Kidney (tissue), 14 donors: ENCODE data around the gene SLC5A6. TPM values are rescaled to one million over a fixed set of nuclear protein-coding genes. Genes with fewer than 3 reads are reported as not detected.

Source experiments
- DNase-seq, 5 donors: peaks; one replicate each; pipeline ENCODE4 v3.0.0-alpha.2; 2013 to 2020
- FAIRE-seq: peaks from 2 replicates; lab custom pipeline; 2012; peaks lifted over from hg19 to GRCh38; lab: Jason Lieb, UNC
- H3K27ac ChIP-seq, 2 donors: one replicate each; pipeline ENCODE4 v1.7.0; 2013; ENCODE audit warnings: low read depth in 2 of 2, low read length in 2 of 2, inconsistent platforms in 1 of 2
- H3K27me3 ChIP-seq: one replicate; pipeline ENCODE4 v1.7.1; 2013; ENCODE audit warnings: low read length, inconsistent platforms; ENCODE audit not compliant: control insufficient read depth, insufficient read depth
- H3K36me3 ChIP-seq, 3 donors: one replicate each; pipeline versions ENCODE4 v1.7.0 to v1.7.1; 2013; ENCODE audit warnings: low read length in 3 of 3, control low read depth in 1 of 3, inconsistent platforms in 1 of 3; ENCODE audit not compliant: insufficient read depth in 3 of 3, control insufficient read depth in 2 of 3
- H3K4me1 ChIP-seq, 3 donors: one replicate each; pipeline versions ENCODE4 v1.7.0 to v1.7.1; 2013; ENCODE audit warnings: low read length in 3 of 3, inconsistent platforms in 1 of 3, low read depth in 1 of 3; ENCODE audit not compliant: control insufficient read depth in 2 of 3, insufficient read depth in 2 of 3
- H3K4me3 ChIP-seq, 3 donors: one replicate each; pipeline versions ENCODE4 v1.7.0 to v1.8.1; 2013; ENCODE audit warnings: low read length in 3 of 3, control low read depth in 1 of 3, inconsistent platforms in 1 of 3
- H3K9ac ChIP-seq, 3 donors: one replicate each; pipeline versions ENCODE4 v1.7.0 to v1.7.1; 2013; ENCODE audit warnings: low read length in 3 of 3, control low read depth in 1 of 3, inconsistent platforms in 1 of 3
- H3K9me3 ChIP-seq, 3 donors: one replicate each; pipeline versions ENCODE4 v1.7.0 to v1.7.1; 2013; ENCODE audit warnings: low read length in 3 of 3, control low read depth in 1 of 3, inconsistent platforms in 1 of 3; ENCODE audit not compliant: control insufficient read depth in 2 of 3, insufficient read depth in 1 of 3
- CTCF ChIP-seq: IDR thresholded peaks from 3 replicates; pipeline ENCODE4 v1.5.1; 2012; ENCODE audit warnings: mild to moderate bottlenecking, moderate library complexity, borderline replicate concordance; ENCODE audit not compliant: insufficient read depth; ENCODE audit errors: extremely low read depth
- intact Hi-C: fragments of 100-400 bp; cut with DNase I; formaldehyde crosslinking; loops from one replicate; pipeline ENCODE4 v1.11.1; 2022
- polyA plus RNA-seq: library from polyadenylated mRNA; stranded (reverse); fragments of 350-450 nt; fragmentation: Illumina TruSeq; extraction: RNeasy Lipid Tissue Mini Kit (QIAGEN cat#74804); gene quantifications from one replicate; pipeline ENCODE4 v1.2.3, GENCODE V29; 2014; ENCODE audit warnings: low read depth, low replicate concordance; ENCODE audit not compliant: insufficient read depth
- total RNA-seq: library from RNA; stranded (reverse); fragmentation: NEBNext Ultra II Directional; extraction: Animal tissue kit (Norgen Biotek cat#: 25700); gene quantifications from one replicate; pipeline ENCODE4 v1.2.1, GENCODE V29; 2021
- donor health status: control.
- donor health status: control.
- donor health status: control.
- donor health status: control.
- donor health status: control.
- donor health status: DM: yes; HTN: yes; CAD: no.
- donor health status: Normal renal cell carcinoma (clear cell type).

Gene SLC5A6
- total and polyA plus RNA-seq, 2 donors from 2014 or later: 10.8 to 27.8 TPM

- no peak overlapping the region for H3K4me3 ChIP-seq
- no peak for TF ChIP-seq CTCF
- no peaks in the 10 kb centered on the region for H3K9me3 ChIP-seq
- FAIRE-seq: no peak
- DNase-seq: no peak
- H3K36me3 ChIP-seq: peaks cover 0 to 52% (median 34%) of the 10 kb centered on the region in 3 donors
- H3K27me3 ChIP-seq: no peaks in the 10 kb centered on the region
- intact Hi-C loops: no loop called here
- no peak overlapping the region for H3K27ac ChIP-seq
- no peak overlapping the region for H3K9ac ChIP-seq
- H3K4me1 ChIP-seq: no peaks in the 10 kb centered on the region
Observed at GRCh38 chr2:27240406-27240805, 28.3 kb upstream of the SLC5A6 start.

GRCh38 chr2:27238976-27239375, 26.9 kb upstream of the SLC5A6 start:
- no peak overlapping the region for H3K4me3 ChIP-seq
- intact Hi-C loops: no loop called here
- DNase-seq (no peak), FAIRE-seq (no peak)
- H3K9ac ChIP-seq: no peak overlapping the region
- H3K9me3 ChIP-seq: no peaks in the 10 kb centered on the region
- peaks cover 2 to 64% (median 46%) of the 10 kb centered on the region in 3 donors for H3K36me3 ChIP-seq
- no peak overlapping the region for H3K27ac ChIP-seq
- H3K4me1 ChIP-seq: no peaks in the 10 kb centered on the region
- H3K27me3 ChIP-seq: no peaks in the 10 kb centered on the region
- TF ChIP-seq CTCF: no peak

- H3K4me1 ChIP-seq: no peaks in the 10 kb centered on the region
- H3K27ac ChIP-seq: no peak overlapping the region
- H3K9ac ChIP-seq: no peak overlapping the region
- no peak overlapping the region for H3K4me3 ChIP-seq
- no peak for TF ChIP-seq CTCF
- intact Hi-C loops: no loop called here
- no peaks in the 10 kb centered on the region for H3K9me3 ChIP-seq
- FAIRE-seq (no peak), DNase-seq (no peak)
- peaks cover 9 to 64% (median 56%) of the 10 kb centered on the region in 3 donors for H3K36me3 ChIP-seq
- H3K27me3 ChIP-seq: no peaks in the 10 kb centered on the region
Observed at GRCh38 chr2:27237341-27237945, 25.4 kb upstream of the SLC5A6 start.

- TF ChIP-seq CTCF: no peak
- Histone ChIP-seq H3K27ac (no peak overlapping the region), H3K9me3 (no peaks in the 10 kb centered on the region), H3K4me1 (no peaks in the 10 kb centered on the region), H3K27me3 (no peaks in the 10 kb centered on the region), H3K36me3 (peaks cover 10 to 70% (median 60%) of the 10 kb centered on the region in 3 donors), H3K9ac (no peak overlapping the region), H3K4me3 (no peak overlapping the region)
- intact Hi-C loops: no loop called here
- FAIRE-seq (no peak), DNase-seq (no peak)
Observed at GRCh38 chr2:27236626-27237025, 24.6 kb upstream of the SLC5A6 start.
